H7 (cell line): Measurements from ENCODE around the gene DCUN1D2. TPM values are rescaled to one million over a fixed set of nuclear protein-coding genes. Genes with fewer than 3 reads are reported as not detected.
A peak's percentile ranks its signal among the peaks of the same experiment; 100 is the strongest.
"Not testable (repeated sequence)": the region's sequence is repeated elsewhere in the genome, so short reads cannot be mapped to it uniquely, and the experiment has no call there.

ENCODE experiments used
- DNase-seq: peaks from one replicate; pipeline ENCODE4 v3.0.0; 2012
- H3K27me3 ChIP-seq: 2 replicates; pipeline ENCODE4 v1.6.0; 2011; ENCODE audit warnings: mild to moderate bottlenecking, low read length; ENCODE audit not compliant: control insufficient read depth, insufficient read depth
- H3K36me3 ChIP-seq: replicated peaks from 2 replicates; pipeline ENCODE4 v1.5.1; 2011; ENCODE audit warnings: low read length; ENCODE audit not compliant: control insufficient read depth, insufficient read depth
- H3K4me3 ChIP-seq: 2 replicates; pipeline ENCODE4 v1.5.1; 2011; ENCODE audit warnings: low read depth, mild to moderate bottlenecking, control low read depth, low read length, moderate library complexity; ENCODE audit not compliant: insufficient read depth
- total RNA-seq: library from RNA; depleted of rRNA; stranded (reverse); fragments of >200 nt; shearing (Covaris generic); gene quantifications from 2 replicates; pipeline ENCODE4 v1.2.3, GENCODE V29; 2014

DCUN1D2 gene
- total RNA-seq, 1 experiment from 2014 or later = 15.5 TPM

GRCh38 chr13:113456116-113456702 is 34.3 kb downstream of the DCUN1D2 start:
- H3K27me3 ChIP-seq = no peaks in the 10 kb centered on the region

GRCh38 chr13:113455384-113455783 is 35.1 kb downstream of the DCUN1D2 start:
- Histone ChIP-seq H3K4me3 (no peak overlapping the region), H3K27me3 (no peaks in the 10 kb centered on the region), H3K36me3 (peaks cover 19% of the 10 kb centered on the region)
- DNase-seq = peak; percentile 28

More at GRCh38 chr13:113456116-113456702, 34.3 kb downstream of the DCUN1D2 start:
- H3K4me3 ChIP-seq = no peak overlapping the region
- DNase-seq = no peak
- peaks cover 23% of the 10 kb centered on the region for H3K36me3 ChIP-seq

- DNase-seq = peak; percentile 14
- no peak overlapping the region for H3K4me3 ChIP-seq
- H3K36me3 ChIP-seq = peaks cover 15% of the 10 kb centered on the region
- no peaks in the 10 kb centered on the region for H3K27me3 ChIP-seq
Measured at GRCh38 chr13:113454936-113455335, 35.6 kb downstream of the DCUN1D2 start.

DNA sequence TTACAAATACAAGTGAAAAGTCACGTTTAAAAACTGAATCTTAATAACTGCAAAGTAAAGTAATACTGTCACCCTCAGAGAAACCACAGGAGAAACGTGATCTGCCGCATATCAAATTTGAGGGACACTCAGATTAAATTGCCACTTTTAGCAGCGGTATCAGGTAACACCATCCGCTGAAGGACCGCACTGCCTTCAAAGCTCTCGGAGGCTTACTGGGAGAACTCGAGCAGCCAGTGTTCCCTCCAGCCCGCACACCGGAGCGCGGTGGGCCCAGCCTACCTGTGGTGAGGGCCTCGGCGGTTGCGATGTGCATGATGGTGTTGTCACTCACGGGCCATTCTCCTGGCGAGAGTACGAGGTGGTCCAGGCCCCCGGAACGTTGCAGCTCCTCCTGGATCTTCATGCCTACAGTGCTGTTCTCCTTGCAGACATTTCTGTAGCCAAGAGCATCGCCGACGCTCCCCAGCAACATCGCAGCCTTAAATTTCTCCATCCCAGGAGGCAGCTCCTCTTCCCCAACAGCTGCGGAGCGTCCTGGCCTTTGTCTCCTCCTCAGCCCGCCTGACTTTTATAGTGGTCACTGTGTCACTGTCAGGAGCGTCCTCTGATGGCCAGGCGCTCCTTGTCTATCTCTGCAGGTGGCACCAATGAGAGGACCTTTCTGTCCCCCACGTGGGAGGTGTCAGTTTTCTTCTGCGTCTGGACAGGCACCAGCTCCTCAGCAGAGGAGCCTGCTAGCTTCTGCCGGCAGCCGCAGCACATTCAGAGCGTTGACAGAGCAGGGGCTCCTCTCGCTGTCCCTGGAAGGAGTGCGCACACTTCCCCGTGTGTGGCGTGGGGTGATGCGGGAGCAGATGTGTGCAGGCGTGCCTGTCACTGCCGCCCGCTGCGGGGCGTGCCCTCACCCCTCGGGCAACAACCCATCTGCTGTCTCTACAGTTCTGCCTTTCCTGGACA is 37.3 kb downstream of the DCUN1D2 start, which contains the start of gene ADPRHL1:
TSS of gene ADPRHL1 (minus strand) at position 547 of the 960 bp plus-strand sequence. CDS start at position 496, 51 bp downstream.
- Histone ChIP-seq H3K4me3 (no peak within 1 kb of the TSS), H3K36me3 (peaks cover 8% of the 10 kb centered on the region), H3K27me3 (no peaks in the 10 kb centered on the region)
- DNase-seq = peak; percentile 34

GRCh38 chr13:113452466-113452865 is 38.0 kb downstream of the DCUN1D2 start:
- DNase-seq = no peak
- H3K27me3 ChIP-seq = no peaks in the 10 kb centered on the region
- H3K4me3 ChIP-seq = no peak overlapping the region
- peaks cover 6% of the 10 kb centered on the region; the same call in 1 of the 2 replicates for H3K36me3 ChIP-seq

DNA sequence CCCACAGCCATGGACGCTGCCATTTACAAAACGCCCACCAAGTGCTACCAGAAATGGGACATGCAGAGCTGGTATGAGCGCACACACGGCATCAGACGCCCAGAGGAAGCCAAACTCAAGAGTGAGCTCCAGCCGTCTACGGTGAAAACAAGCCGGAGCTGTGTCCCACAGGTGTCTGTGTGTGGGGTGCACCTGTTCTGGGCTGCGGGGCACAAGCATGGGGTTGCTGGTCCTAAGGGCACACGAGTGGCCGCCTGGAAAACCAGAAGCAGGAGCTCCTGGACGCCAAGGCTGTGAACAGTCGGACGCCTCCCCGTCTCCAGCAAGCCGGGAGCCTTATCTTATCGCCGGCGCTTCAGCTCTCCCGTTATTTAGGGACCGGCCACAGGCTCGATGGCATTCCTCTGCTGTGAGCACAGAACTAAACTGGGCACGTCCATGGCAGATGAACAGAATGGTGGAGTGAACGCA is 38.5 kb downstream of the DCUN1D2 start:
- Histone ChIP-seq H3K4me3 (no peak overlapping the region), H3K36me3 (peaks cover 6% of the 10 kb centered on the region; the same call in 1 of the 2 replicates), H3K27me3 (no peaks in the 10 kb centered on the region)
- DNase-seq = no peak

GRCh38 chr13:113450861-113451620 is 39.5 kb downstream of the DCUN1D2 start:
- not testable (repeated sequence) for DNase-seq, H3K36me3 ChIP-seq

DNA sequence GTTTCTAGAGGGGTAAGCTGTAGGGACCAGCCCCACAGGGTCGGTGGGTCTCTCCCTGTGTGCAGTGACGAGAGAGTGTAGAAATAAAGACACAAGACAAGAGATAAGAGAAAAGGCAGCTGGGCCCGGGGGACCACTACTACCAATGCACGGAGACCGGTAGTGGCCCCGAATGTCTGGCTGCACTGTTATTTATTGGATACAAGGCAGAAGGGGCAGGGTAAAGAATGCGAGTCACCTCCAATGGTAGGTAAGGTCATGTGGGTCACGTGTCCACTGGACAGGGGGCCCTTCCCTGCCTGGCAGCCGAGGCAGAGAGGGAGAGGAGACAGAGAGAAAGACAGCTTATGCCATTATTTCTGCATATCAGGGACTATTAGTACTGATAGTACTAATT is 40.2 kb downstream of the DCUN1D2 start:
- H3K36me3 ChIP-seq, H3K4me3 ChIP-seq, DNase-seq, H3K27me3 ChIP-seq: not testable (repeated sequence)

More at GRCh38 chr13:113450861-113451620, 39.5 kb downstream of the DCUN1D2 start:
- H3K27me3 ChIP-seq, H3K4me3 ChIP-seq: not testable (repeated sequence)

- H3K4me3 ChIP-seq = no peak overlapping the region
- H3K36me3 ChIP-seq = no peaks in the 10 kb centered on the region; the same call in 1 of the 2 replicates
- no peak for DNase-seq
- H3K27me3 ChIP-seq = no peaks in the 10 kb centered on the region
Measured at GRCh38 chr13:113449693-113450347, 40.7 kb downstream of the DCUN1D2 start.

GRCh38 chr13:113448885-113449692 is 41.4 kb downstream of the DCUN1D2 start:
- DNase-seq = no peak
- no peaks in the 10 kb centered on the region; the same call in 1 of the 2 replicates for H3K36me3 ChIP-seq
- no peaks in the 10 kb centered on the region for H3K27me3 ChIP-seq
- H3K4me3 ChIP-seq = no peak overlapping the region

DNA sequence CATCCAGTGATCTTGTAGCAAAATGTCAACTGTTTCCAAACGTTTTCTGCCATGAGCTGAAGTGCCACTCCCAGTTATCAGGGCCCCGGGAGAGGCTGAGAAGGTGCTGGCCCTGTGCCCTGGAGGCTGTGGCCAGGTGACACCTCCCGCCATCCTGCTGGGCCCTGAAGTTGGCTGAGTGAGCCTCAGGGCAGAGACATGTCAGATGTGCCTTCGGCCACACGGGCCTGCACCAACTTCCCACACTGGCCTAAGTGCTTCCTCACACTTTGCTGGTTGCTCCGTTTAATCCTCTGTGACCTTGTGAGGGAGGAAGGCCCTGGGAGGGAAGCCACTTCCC is 42.0 kb downstream of the DCUN1D2 start:
- no peak for DNase-seq

DNA sequence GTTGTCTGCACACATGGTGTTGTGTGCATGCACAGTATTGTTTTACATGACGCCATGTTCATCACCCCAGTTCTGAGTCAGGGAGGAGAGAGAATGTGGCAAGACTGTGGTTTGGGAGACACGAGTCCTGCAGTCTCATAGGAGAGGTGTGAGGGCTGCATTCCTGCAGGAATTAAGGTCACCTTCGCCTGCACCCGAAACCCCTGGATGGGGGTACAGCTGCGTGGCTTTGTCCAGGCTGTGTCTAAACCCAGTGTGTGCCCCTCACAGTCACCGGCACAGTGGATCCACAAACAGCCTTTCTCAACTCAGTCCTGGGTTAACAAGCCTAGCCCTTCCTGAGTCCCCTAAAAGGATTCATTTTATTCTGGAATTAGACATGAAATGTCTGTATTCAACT is 42.9 kb downstream of the DCUN1D2 start:
- no peak for DNase-seq
- no peaks in the 10 kb centered on the region for H3K27me3 ChIP-seq
- H3K36me3 ChIP-seq = no peaks in the 10 kb centered on the region
- no peak overlapping the region for H3K4me3 ChIP-seq

More for the DNA sequence above, 42.0 kb downstream of the DCUN1D2 start:
- Histone ChIP-seq H3K27me3 (no peaks in the 10 kb centered on the region), H3K4me3 (no peak overlapping the region), H3K36me3 (no peaks in the 10 kb centered on the region)

- DNase-seq = no peak
- Histone ChIP-seq H3K36me3 (no peaks in the 10 kb centered on the region), H3K4me3 (no peak overlapping the region), H3K27me3 (no peaks in the 10 kb centered on the region)
Measured at GRCh38 chr13:113446488-113446854, 44.0 kb downstream of the DCUN1D2 start.
